DMS53 treated with DMSO at 0.1 percent for 48 hours (cell line): ENCODE results near the gene C1QC.

Experiments used
- DNase-seq: peaks from one replicate; lab custom pipeline; 2025; ENCODE audit not compliant: unreplicated experiment; lab: John Stamatoyannopoulos, UW

The C1QC gene

GRCh38 chr1:22676916-22677583 lies 33.6 kb downstream of the C1QC start:
- DNase-seq, result no peak

GRCh38 chr1:22677931-22678896 lies 34.8 kb downstream of the C1QC start:
- DNase-seq, result no peak

GRCh38 chr1:22680726-22681125 lies 37.3 kb downstream of the C1QC start:
- peak; percentile 30 for DNase-seq

- DNase-seq, result no peak
Observed at GRCh38 chr1:22681556-22682276, 38.3 kb downstream of the C1QC start.

- DNase-seq, result no peak
Observed at GRCh38 chr1:22683547-22683946, 40.1 kb downstream of the C1QC start.

GRCh38 chr1:22685591-22686059 lies 42.2 kb downstream of the C1QC start:
- DNase-seq, result no peak

- no peak for DNase-seq
Observed at GRCh38 chr1:22687191-22687590, 43.8 kb downstream of the C1QC start.

GRCh38 chr1:22688466-22688865 lies 45.0 kb downstream of the C1QC start:
- DNase-seq, result no peak

- peak; percentile 95 for DNase-seq
Observed at GRCh38 chr1:22689505-22689904, 46.1 kb downstream of the C1QC start.

GRCh38 chr1:22691031-22691753 lies 47.8 kb downstream of the C1QC start:
- no peak for DNase-seq

- no peak for DNase-seq
Observed at GRCh38 chr1:22694172-22694571, 50.7 kb downstream of the C1QC start.

- DNase-seq, result no peak
Observed at GRCh38 chr1:22696610-22697009, 53.2 kb downstream of the C1QC start.
